CD4-positive, alpha-beta T cell (primary cell): Measurements from ENCODE around the gene SNX30. TPM values are rescaled to one million over a fixed set of nuclear protein-coding genes. Genes with fewer than 3 reads are reported as not detected.

Experiments used
- ATAC-seq: fragments of 200-7000 bp; cut with Tn5 transposase; one replicate; pipeline ENCODE4 v1.10.0; 2022; ENCODE audit warnings: mild to moderate bottlenecking; ENCODE audit not compliant: poor library complexity
- CTCF ChIA-PET: fragments of 350-600 bp; sonication (Branson Sonifier 250); formaldehyde crosslinking; loops from one replicate; lab custom pipeline; 2021; ENCODE audit warnings: antibody characterized with exemption, inconsistent platforms; lab: Charles Lee
- POLR2A ChIA-PET: fragments of 350-600 bp; sonication (Branson Sonifier 250); formaldehyde crosslinking; loops from one replicate; lab custom pipeline; 2021; ENCODE audit warnings: antibody characterized with exemption, inconsistent platforms; lab: Charles Lee
- DNase-seq, 14 experiments: peaks; one replicate each; pipeline ENCODE4 v3.0.0-alpha.2; 2013 to 2020; ENCODE audit warnings: mixed read lengths in 2 of 14
- H3K27ac ChIP-seq, 2 donors: one replicate each; pipeline versions ENCODE4 v1.5.1 to v1.7.0; 2013; ENCODE audit warnings: low read length in 2 of 2, low read depth in 1 of 2, mild to moderate bottlenecking in 1 of 2
- H3K27me3 ChIP-seq, 2 experiments: 1 replicate in 1 of 2; 2 replicates in 1 of 2; pipeline versions ENCODE4 v1.6.1 to v1.7.0; 2013; ENCODE audit warnings: low read length in 2 of 2, control low read depth in 1 of 2, mild to moderate bottlenecking in 1 of 2, moderate library complexity in 1 of 2; ENCODE audit not compliant: insufficient read depth in 2 of 2, control insufficient read depth in 1 of 2
- H3K36me3 ChIP-seq: one replicate; pipeline ENCODE4 v1.6.1; 2013; ENCODE audit warnings: low read length, control low read depth; ENCODE audit not compliant: insufficient read depth
- H3K4me1 ChIP-seq: one replicate; pipeline ENCODE4 v1.6.1; 2013; ENCODE audit warnings: low read length, control low read depth; ENCODE audit not compliant: insufficient read depth
- H3K4me3 ChIP-seq: one replicate; pipeline ENCODE4 v1.5.1; 2013; ENCODE audit warnings: mild to moderate bottlenecking, low read length, moderate library complexity
- H3K9me3 ChIP-seq, 2 experiments: 1 replicate in 1 of 2; 2 replicates in 1 of 2; pipeline versions ENCODE4 v1.6.1 to v1.7.0; 2013; ENCODE audit warnings: low read length in 2 of 2, mild to moderate bottlenecking in 2 of 2, control low read depth in 1 of 2, moderate library complexity in 1 of 2; ENCODE audit not compliant: control insufficient read depth in 1 of 2, insufficient read depth in 1 of 2
- H3K27ac Mint-ChIP-seq: one replicate; pipeline ENCODE4 v1.8.0; 2020; ENCODE audit warnings: mixed read lengths
- H3K27me3 Mint-ChIP-seq: one replicate; pipeline ENCODE4 v1.8.0; 2021; ENCODE audit warnings: mixed read lengths
- H3K36me3 Mint-ChIP-seq: one replicate; pipeline ENCODE4 v1.8.0; 2021; ENCODE audit warnings: low read depth, mixed read lengths
- H3K4me1 Mint-ChIP-seq: one replicate; pipeline ENCODE4 v1.8.0; 2021; ENCODE audit warnings: low read depth, mixed read lengths
- H3K4me3 Mint-ChIP-seq: one replicate; pipeline ENCODE4 v1.8.0; 2020; ENCODE audit warnings: mild to moderate bottlenecking, mixed read lengths
- H3K9me3 Mint-ChIP-seq: one replicate; pipeline ENCODE4 v1.8.0; 2020; ENCODE audit warnings: mixed read lengths
- intact Hi-C, 2 experiments: fragments of 100-400 bp; cut with DNase I in 1 of 2; cut with micrococcal nuclease in 1 of 2; formaldehyde crosslinking; loops; one replicate each; pipeline versions ENCODE4 v1.15.1 to v1.9.0; 2023 to 2025; cut with DNase I, micrococcal nuclease
- total RNA-seq, 174 experiments: library from RNA in 2 of 174; stranded (reverse) in 2 of 174; gene quantifications; one replicate each; pipeline ENCODE4 v1.2.3 and lab custom pipeline; 2021 to 2026
- TF ChIP-seq, protein P1 (sequence below): fragments of 200-600 bp; IDR thresholded peaks from one replicate; pipeline ENCODE4 v1.8.0; 2022; ENCODE audit warnings: antibody characterized with exemption, mild to moderate bottlenecking

SNX30 gene
- total RNA-seq, 2 experiments from 2014 or later: 5.2 to 5.8 TPM

DNA sequence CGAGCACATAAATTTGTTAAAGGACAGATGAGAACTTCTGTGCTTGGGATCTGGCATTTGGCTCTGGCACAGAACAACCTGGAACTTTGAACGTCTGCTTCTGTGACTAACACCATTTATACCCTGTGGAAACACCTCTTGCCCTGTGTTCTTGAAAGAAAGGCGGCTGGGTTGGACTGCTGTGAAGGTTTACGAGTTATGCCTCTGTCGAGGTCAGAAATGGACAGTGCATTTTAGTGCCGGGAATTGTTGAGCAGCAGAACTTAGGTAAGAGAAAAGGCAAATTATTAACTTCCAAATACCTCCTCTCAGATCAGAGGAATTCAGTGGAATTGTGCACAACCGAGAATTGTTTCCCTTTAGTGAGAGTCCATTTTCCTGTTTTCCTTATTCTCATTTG is 18.6 kb upstream of the SNX30 start:
- Histone ChIP-seq H3K9me3 (no peaks in the 10 kb centered on the region), H3K36me3 (no peaks in the 10 kb centered on the region), H3K27me3 (no peaks in the 10 kb centered on the region), H3K27ac (no peak overlapping the region), H3K4me1 (no peaks in the 10 kb centered on the region), H3K4me3 (no peak overlapping the region)
- ChIA-PET POLR2A (no interaction called here), CTCF (no interaction called here)
- ATAC-seq (no peak), DNase-seq (no peak)
- no peaks in the 10 kb centered on the region for H3K9me3 Mint-ChIP-seq
- no peaks in the 10 kb centered on the region for H3K27me3 Mint-ChIP-seq
- no peak overlapping the region for H3K4me3 Mint-ChIP-seq
- H3K36me3 Mint-ChIP-seq: no peaks in the 10 kb centered on the region
- intact Hi-C loops: no loop called here
- TF ChIP-seq, protein P1, sequence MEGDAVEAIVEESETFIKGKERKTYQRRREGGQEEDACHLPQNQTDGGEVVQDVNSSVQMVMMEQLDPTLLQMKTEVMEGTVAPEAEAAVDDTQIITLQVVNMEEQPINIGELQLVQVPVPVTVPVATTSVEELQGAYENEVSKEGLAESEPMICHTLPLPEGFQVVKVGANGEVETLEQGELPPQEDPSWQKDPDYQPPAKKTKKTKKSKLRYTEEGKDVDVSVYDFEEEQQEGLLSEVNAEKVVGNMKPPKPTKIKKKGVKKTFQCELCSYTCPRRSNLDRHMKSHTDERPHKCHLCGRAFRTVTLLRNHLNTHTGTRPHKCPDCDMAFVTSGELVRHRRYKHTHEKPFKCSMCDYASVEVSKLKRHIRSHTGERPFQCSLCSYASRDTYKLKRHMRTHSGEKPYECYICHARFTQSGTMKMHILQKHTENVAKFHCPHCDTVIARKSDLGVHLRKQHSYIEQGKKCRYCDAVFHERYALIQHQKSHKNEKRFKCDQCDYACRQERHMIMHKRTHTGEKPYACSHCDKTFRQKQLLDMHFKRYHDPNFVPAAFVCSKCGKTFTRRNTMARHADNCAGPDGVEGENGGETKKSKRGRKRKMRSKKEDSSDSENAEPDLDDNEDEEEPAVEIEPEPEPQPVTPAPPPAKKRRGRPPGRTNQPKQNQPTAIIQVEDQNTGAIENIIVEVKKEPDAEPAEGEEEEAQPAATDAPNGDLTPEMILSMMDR: no peak
- no peak overlapping the region for H3K27ac Mint-ChIP-seq
- H3K4me1 Mint-ChIP-seq: peaks cover 6% of the 10 kb centered on the region

DNA sequence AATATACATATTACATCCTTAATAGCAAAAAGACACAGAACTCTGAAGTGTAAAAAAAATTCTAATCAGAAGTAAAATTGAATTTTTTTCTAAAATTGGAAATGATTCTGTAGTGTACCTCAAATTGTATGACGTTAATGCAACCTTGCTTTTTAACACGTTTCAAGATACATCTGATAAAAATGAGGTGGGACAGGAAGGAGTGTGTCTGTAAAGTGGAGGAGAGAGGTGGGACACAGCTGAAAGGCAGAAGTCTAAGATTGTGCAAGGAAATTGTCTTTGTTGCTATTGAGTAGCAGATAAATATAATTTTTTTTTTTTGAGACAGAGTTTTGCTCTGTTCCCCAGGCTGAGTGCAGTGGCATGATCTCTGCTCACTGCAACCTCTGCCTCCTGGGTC is 15.7 kb upstream of the SNX30 start:
- CTCF ChIA-PET: interaction anchor here (0.8 to 1.2 kb wide), 2 partner anchors 16 to 58 kb away, joined by 3 read pairs; no protein-coding TSS in a partner anchor
- POLR2A ChIA-PET: no interaction called here
- Mint-ChIP-seq H3K4me1 (peaks cover 6% of the 10 kb centered on the region), H3K4me3 (no peak overlapping the region), H3K9me3 (no peaks in the 10 kb centered on the region), H3K27me3 (no peaks in the 10 kb centered on the region), H3K36me3 (no peaks in the 10 kb centered on the region), H3K27ac (no peak overlapping the region)
- no peaks in the 10 kb centered on the region for H3K9me3 ChIP-seq
- H3K27ac ChIP-seq: no peak overlapping the region
- no peak overlapping the region for H3K4me3 ChIP-seq
- ATAC-seq: peak; percentile 84
- TF ChIP-seq, protein P1: no peak
- no peaks in the 10 kb centered on the region for H3K36me3 ChIP-seq
- H3K4me1 ChIP-seq: no peaks in the 10 kb centered on the region
- no peaks in the 10 kb centered on the region for H3K27me3 ChIP-seq
- intact Hi-C loops: no loop called here
- DNase-seq: peak in 2 of 14 experiments; percentile 34 to 45

DNA sequence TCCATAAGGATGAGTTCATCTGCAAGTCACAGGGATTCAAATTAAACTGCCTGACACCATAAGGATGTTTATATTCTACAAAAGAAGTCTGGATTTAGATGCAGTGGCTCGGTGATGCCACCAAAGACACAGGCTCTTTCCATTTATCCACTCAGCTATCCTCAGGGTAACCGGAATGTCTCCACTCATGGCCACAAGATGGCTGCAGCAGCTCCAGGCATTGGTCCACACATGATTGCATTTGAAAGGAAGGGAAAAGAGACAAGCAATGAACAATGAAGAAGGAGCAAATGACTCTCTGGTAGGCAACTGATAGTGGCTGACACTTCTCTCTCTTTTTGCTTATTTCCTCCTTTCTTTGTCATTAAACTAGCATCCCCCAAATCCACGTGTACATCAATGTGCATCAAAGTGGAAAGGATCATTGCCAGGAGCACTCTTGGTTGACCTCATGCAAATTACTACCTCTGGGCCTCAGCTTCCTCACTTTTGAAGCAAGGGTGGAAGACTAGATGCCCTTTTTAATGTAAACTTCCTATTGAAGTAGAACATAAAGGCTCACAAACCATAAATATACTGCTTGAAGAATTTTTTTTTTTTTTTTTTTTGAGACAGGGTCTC is 7.2 kb upstream of the SNX30 start:
- no peak overlapping the region for H3K4me3 ChIP-seq
- TF ChIP-seq, protein P1: no peak
- no peaks in the 10 kb centered on the region for H3K36me3 ChIP-seq
- Mint-ChIP-seq H3K27me3 (no peaks in the 10 kb centered on the region), H3K9me3 (no peaks in the 10 kb centered on the region), H3K4me1 (peaks cover 30% of the 10 kb centered on the region), H3K36me3 (no peaks in the 10 kb centered on the region), H3K4me3 (no peak overlapping the region), H3K27ac (no peak overlapping the region)
- POLR2A ChIA-PET: interaction anchor here (1.7 kb wide), 1 partner anchor 25 kb away, joined by 6 read pairs; the partner anchor contains the start of gene INIP
- peaks cover 17% of the 10 kb centered on the region for H3K4me1 ChIP-seq
- ATAC-seq (no peak), DNase-seq (no peak)
- H3K27ac ChIP-seq: no peak overlapping the region
- CTCF ChIA-PET: no interaction called here
- H3K9me3 ChIP-seq: no peaks in the 10 kb centered on the region
- intact Hi-C loops: no loop called here
- H3K27me3 ChIP-seq: no peaks in the 10 kb centered on the region
